Keratinocyte (primary cell): ENCODE data around the gene SLC6A19. TPM values are rescaled to one million over a fixed set of nuclear protein-coding genes. Genes with fewer than 3 reads are reported as not detected.

ENCODE experiments used
- DNase-seq: peaks from one replicate; pipeline ENCODE4 v3.0.0-alpha.2; 2011; ENCODE audit warnings: low read depth, missing footprints, low spot score
- FAIRE-seq: peaks from 2 replicates; lab custom pipeline; 2011; peaks lifted over from hg19 to GRCh38; lab: Jason Lieb, UNC
- H2AFZ ChIP-seq: 2 replicates; pipeline ENCODE4 v1.6.0; 2012; ENCODE audit warnings: low read length, control low read depth, inconsistent platforms; ENCODE audit not compliant: control insufficient read depth
- H3K27ac ChIP-seq: 2 replicates; pipeline ENCODE4 v1.5.1; 2011; ENCODE audit warnings: low read length; ENCODE audit not compliant: control insufficient read depth, insufficient read depth
- H3K27me3 ChIP-seq: 3 replicates; pipeline ENCODE4 v1.6.0; 2011; ENCODE audit warnings: low read length; ENCODE audit not compliant: control insufficient read depth, insufficient read depth; ENCODE audit errors: extremely low read depth
- H3K36me3 ChIP-seq, 2 experiments: 2 replicates in 1 of 2; 3 replicates in 1 of 2; pipeline ENCODE4 v1.5.1; 2011; ENCODE audit warnings: low read length in 2 of 2, mild to moderate bottlenecking in 1 of 2; ENCODE audit not compliant: control insufficient read depth in 2 of 2, insufficient read depth in 2 of 2; ENCODE audit errors: extremely low read depth in 1 of 2
- H3K4me1 ChIP-seq: 3 replicates; pipeline ENCODE4 v1.5.1; 2011; ENCODE audit warnings: low read length; ENCODE audit not compliant: control insufficient read depth, insufficient read depth; ENCODE audit errors: extremely low read depth
- H3K4me2 ChIP-seq: 3 replicates; pipeline ENCODE4 v1.6.0; 2011; ENCODE audit warnings: low read depth, low read length; ENCODE audit not compliant: control insufficient read depth, insufficient read depth; ENCODE audit errors: extremely low read depth
- H3K4me3 ChIP-seq, 3 experiments: fragments of 200-600 bp in 1 of 3; sonication (generic) in 1 of 3; 2 replicates in 2 of 3; 3 replicates in 1 of 3; pipeline ENCODE4 v1.5.1; 2011 to 2016; ENCODE audit warnings: low read length in 3 of 3, mild to moderate bottlenecking in 3 of 3, control low read depth in 2 of 3, inconsistent platforms in 1 of 3, low read depth in 1 of 3, mixed read lengths in 1 of 3, mixed run types in 1 of 3, moderate library complexity in 1 of 3; ENCODE audit not compliant: control insufficient read depth in 2 of 3, insufficient read depth in 2 of 3; ENCODE audit errors: extremely low read depth in 1 of 3
- H3K79me2 ChIP-seq: 2 replicates; pipeline ENCODE4 v1.6.0; 2012; ENCODE audit warnings: low read length; ENCODE audit not compliant: control insufficient read depth, insufficient read depth
- H3K9ac ChIP-seq: 3 replicates; pipeline ENCODE4 v1.6.0; 2011; ENCODE audit warnings: low read length; ENCODE audit not compliant: control insufficient read depth, insufficient read depth; ENCODE audit errors: extremely low read depth
- H3K9me1 ChIP-seq: 3 replicates; pipeline ENCODE4 v1.6.0; 2011; ENCODE audit warnings: low read length; ENCODE audit not compliant: control insufficient read depth, insufficient read depth; ENCODE audit errors: extremely low read depth
- H3K9me3 ChIP-seq: 2 replicates; pipeline ENCODE4 v1.5.1; 2012; ENCODE audit warnings: low read depth, low read length; ENCODE audit not compliant: control insufficient read depth
- H4K20me1 ChIP-seq: 3 replicates; pipeline ENCODE4 v1.6.0; 2011; ENCODE audit warnings: low read length; ENCODE audit not compliant: control insufficient read depth, insufficient read depth; ENCODE audit errors: extremely low read depth
- CTCF ChIP-seq, 3 experiments: IDR thresholded peaks in 1 of 3; conservative IDR thresholded peaks in 1 of 3; optimal IDR thresholded peaks in 1 of 3; 2 replicates in 2 of 3; 3 replicates in 1 of 3; pipeline versions ENCODE3 to v1.5.1; 2011; ENCODE audit warnings: low read length in 3 of 3, mild to moderate bottlenecking in 3 of 3, moderate library complexity in 2 of 3, control low read depth in 1 of 3, inconsistent platforms in 1 of 3; ENCODE audit not compliant: insufficient read depth in 2 of 3; ENCODE audit errors: extremely low read depth in 1 of 3
- EZH2 ChIP-seq: IDR thresholded peaks from one replicate; pipeline ENCODE4 v1.6.1; 2012; ENCODE audit warnings: inconsistent platforms, mild to moderate bottlenecking, low read length, moderate library complexity
- dilution Hi-C: fragments of 300-500 bp; cut with MboI; formaldehyde crosslinking; loops from one replicate; pipeline ENCODE4 v1.7.0; 2020; ENCODE audit warnings: low sequenced_read_pairs; ENCODE audit not compliant: extremely low pct_ligation_motif_present
- polyA plus RNA-seq, 5 experiments: library from polyadenylated mRNA; depleted of rRNA in 3 of 5; stranded (reverse) in 3 of 5; stranded (forward) in 1 of 5; unstranded in 1 of 5; fragments of >200 nt; gene quantifications; 1 replicate in 1 of 5; 2 replicates in 3 of 5; 3 replicates in 1 of 5; pipeline versions ENCODE4 v1.2.1 to v1.2.3, GENCODE V29; 2011 to 2012; ENCODE audit warnings: missing spikeins in 2 of 5, low read depth in 1 of 5, low replicate concordance in 1 of 5

Gene SLC6A19
- polyA plus RNA-seq, 1 donor (not counting 4 experiments of a cell fraction or from before 2014, with no cell fraction given) = not detected

DNA sequence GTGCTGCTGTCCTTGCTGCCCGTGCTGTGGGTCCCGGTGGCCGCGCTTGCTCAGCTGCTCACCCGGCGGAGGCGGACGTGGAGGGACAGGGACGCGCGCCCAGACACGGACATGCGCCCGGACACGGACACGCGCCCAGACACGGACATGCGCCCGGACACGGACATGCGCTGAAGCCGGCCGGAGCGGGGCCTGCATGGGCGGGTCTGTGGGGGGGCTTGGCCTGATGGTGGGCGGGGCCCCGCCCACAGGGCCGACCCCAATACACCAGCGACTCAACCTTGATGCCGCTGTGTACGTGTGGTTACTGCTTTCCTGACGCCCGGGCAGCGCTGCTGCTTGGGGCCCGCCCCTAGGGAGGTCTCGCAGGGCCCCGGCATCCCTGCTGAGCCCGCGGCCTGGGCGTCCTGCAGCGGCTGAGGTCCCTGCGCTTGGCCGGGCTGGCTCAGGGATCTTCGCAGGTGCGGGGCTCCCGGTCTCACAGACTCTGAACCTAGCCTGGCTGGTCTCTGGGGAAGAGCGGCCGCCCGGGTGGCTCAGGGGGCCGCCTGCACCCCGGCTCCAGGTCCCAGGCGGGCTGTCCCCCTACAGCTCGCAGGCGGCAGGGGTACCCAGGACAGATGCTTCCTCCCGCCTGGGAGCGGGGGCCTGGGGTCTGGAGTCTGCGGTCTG lies 44.6 kb downstream of the SLC6A19 start:
- Histone ChIP-seq H3K9me1 (no peaks in the 10 kb centered on the region), H2AFZ (no peak overlapping the region), H3K9ac (no peak overlapping the region), H3K4me1 (no peaks in the 10 kb centered on the region), H3K4me3 (no peak overlapping the region), H3K9me3 (no peaks in the 10 kb centered on the region), H3K79me2 (no peaks in the 10 kb centered on the region), H3K27me3 (peaks cover 18% of the 10 kb centered on the region), H3K36me3 (no peaks in the 10 kb centered on the region), H3K4me2 (no peak overlapping the region), H3K27ac (no peak overlapping the region), H4K20me1 (no peaks in the 10 kb centered on the region)
- DNase-seq (no peak), FAIRE-seq (no peak)
- dilution Hi-C loops = no loop called here
- TF ChIP-seq EZH2 (no peak), CTCF (optimal IDR thresholded peaks at IDR 0.05 in 1 of 3, IDR thresholded peaks at IDR 0.05 in 1 of 3, conservative IDR thresholded peaks at IDR 0.05 in 1 of 3; ENCODE audit: extremely low read depth in 1 of 3, insufficient read depth in 2 of 3, low read length in 3 of 3) (no peak)

GRCh38 chr5:1246711-1247431 lies 45.5 kb downstream of the SLC6A19 start:
- no peaks in the 10 kb centered on the region for H3K9me3 ChIP-seq
- H3K79me2 ChIP-seq = no peaks in the 10 kb centered on the region
- H3K36me3 ChIP-seq = no peaks in the 10 kb centered on the region
- dilution Hi-C loops = no loop called here
- no peaks in the 10 kb centered on the region for H4K20me1 ChIP-seq
- H3K27me3 ChIP-seq = peaks cover 18% of the 10 kb centered on the region
- no peak for TF ChIP-seq EZH2
- no peak for TF ChIP-seq CTCF (optimal IDR thresholded peaks at IDR 0.05 in 1 of 3, IDR thresholded peaks at IDR 0.05 in 1 of 3, conservative IDR thresholded peaks at IDR 0.05 in 1 of 3; ENCODE audit: extremely low read depth in 1 of 3, insufficient read depth in 2 of 3, low read length in 3 of 3)
- no peak overlapping the region for H3K9ac ChIP-seq
- no peaks in the 10 kb centered on the region for H3K9me1 ChIP-seq
- no peak overlapping the region for H2AFZ ChIP-seq
- no peak overlapping the region for H3K4me3 ChIP-seq
- DNase-seq (no peak), FAIRE-seq (no peak)
- H3K27ac ChIP-seq = no peak overlapping the region
- no peaks in the 10 kb centered on the region for H3K4me1 ChIP-seq
- H3K4me2 ChIP-seq = no peak overlapping the region
